Left ventricle myocardium inferior (tissue), 1 donor: ENCODE data around the gene FHDC1. TPM values are rescaled to one million over a fixed set of nuclear protein-coding genes. Genes with fewer than 3 reads are reported as not detected.

Experiments used
- DNase-seq: peaks from one replicate; pipeline ENCODE4 v3.0.0-alpha.2; 2020
- H3K27ac ChIP-seq: fragments of 200-600 bp; replicated peaks from 2 replicates; pipeline ENCODE4 v1.8.0; 2021
- H3K27me3 ChIP-seq: fragments of 200-600 bp; 2 replicates; pipeline ENCODE4 v1.8.0; 2021; ENCODE audit warnings: low read depth
- H3K36me3 ChIP-seq: fragments of 200-600 bp; 2 replicates; pipeline ENCODE4 v1.8.0; 2021
- H3K4me1 ChIP-seq: fragments of 200-600 bp; 2 replicates; pipeline ENCODE4 v1.8.0; 2021
- H3K4me3 ChIP-seq: fragments of 200-600 bp; 2 replicates; pipeline ENCODE4 v1.8.0; 2021; ENCODE audit warnings: mild to moderate bottlenecking, moderate library complexity
- H3K9me3 ChIP-seq: fragments of 200-600 bp; replicated peaks from 2 replicates; pipeline ENCODE4 v1.8.0; 2021
- CTCF ChIP-seq: fragments of 200-600 bp; IDR thresholded peaks from 2 replicates; pipeline ENCODE4 v1.8.0; 2021; ENCODE audit warnings: antibody characterized with exemption, mild to moderate bottlenecking, borderline replicate concordance
- intact Hi-C: fragments of 100-400 bp; cut with micrococcal nuclease; formaldehyde crosslinking; loops from one replicate; pipeline ENCODE4 v1.11.0; 2022
- total RNA-seq: library from RNA; stranded (reverse); fragmentation: NEBNext Ultra II Directional; extraction: Animal tissue kit (Norgen Biotek cat#: 25700); gene quantifications from one replicate; pipeline ENCODE4 v1.2.1, GENCODE V29; 2021
- donor health status: DM: no; HTN: yes; CAD: no; lungs with severe emphysema.

Gene FHDC1
- total RNA-seq, 1 donor from 2014 or later: 0.38 TPM

GRCh38 chr4:152936446-152937335 lies 568 bp downstream of the FHDC1 start:
- intact Hi-C loops: no loop called here
- no peak for DNase-seq
- TF ChIP-seq CTCF: no peak

GRCh38 chr4:152937336-152938236 lies 1.5 kb downstream of the FHDC1 start:
- H3K4me3 ChIP-seq: peak overlapping the region; percentile 65
- no peaks in the 10 kb centered on the region for H3K36me3 ChIP-seq
- peaks cover 94% of the 10 kb centered on the region for H3K27me3 ChIP-seq
- no peak for TF ChIP-seq CTCF
- peak overlapping the region; percentile 37 for H3K27ac ChIP-seq
- DNase-seq: peak; percentile 37
- H3K9me3 ChIP-seq: no peaks in the 10 kb centered on the region
- intact Hi-C loops: no loop called here
- H3K4me1 ChIP-seq: peaks cover 32% of the 10 kb centered on the region

More at GRCh38 chr4:152936446-152937335, 568 bp downstream of the FHDC1 start:
- H3K36me3 ChIP-seq: no peaks in the 10 kb centered on the region
- H3K9me3 ChIP-seq: no peaks in the 10 kb centered on the region
- no peak overlapping the region for H3K27ac ChIP-seq
- H3K4me1 ChIP-seq: peaks cover 32% of the 10 kb centered on the region
- H3K27me3 ChIP-seq: peaks cover 87% of the 10 kb centered on the region
- H3K4me3 ChIP-seq: peak overlapping the region; percentile 65

- TF ChIP-seq CTCF: no peak
- DNase-seq: no peak
- Histone ChIP-seq H3K4me1 (peaks cover 32% of the 10 kb centered on the region), H3K27ac (no peak overlapping the region), H3K27me3 (peaks cover 91% of the 10 kb centered on the region), H3K9me3 (no peaks in the 10 kb centered on the region), H3K4me3 (peak overlapping the region; percentile 65), H3K36me3 (no peaks in the 10 kb centered on the region)
- intact Hi-C loops: no loop called here
Measured at GRCh38 chr4:152938237-152938947, 2.3 kb downstream of the FHDC1 start.

GRCh38 chr4:152939621-152940020 lies 3.5 kb downstream of the FHDC1 start:
- TF ChIP-seq CTCF: no peak
- intact Hi-C loops: no loop called here
- Histone ChIP-seq H3K27ac (no peak overlapping the region), H3K36me3 (no peaks in the 10 kb centered on the region), H3K4me1 (peaks cover 32% of the 10 kb centered on the region), H3K9me3 (no peaks in the 10 kb centered on the region), H3K4me3 (no peak overlapping the region), H3K27me3 (peaks cover 87% of the 10 kb centered on the region)
- no peak for DNase-seq

- DNase-seq: no peak
- intact Hi-C loops: no loop called here
- no peak for TF ChIP-seq CTCF
- H3K9me3 ChIP-seq: no peaks in the 10 kb centered on the region
- H3K27me3 ChIP-seq: peaks cover 79% of the 10 kb centered on the region
- H3K36me3 ChIP-seq: no peaks in the 10 kb centered on the region
- no peak overlapping the region for H3K27ac ChIP-seq
- H3K4me1 ChIP-seq: peaks cover 30% of the 10 kb centered on the region
- H3K4me3 ChIP-seq: no peak overlapping the region
Measured at GRCh38 chr4:152940461-152940860, 4.3 kb downstream of the FHDC1 start.
